Measurements from ENCODE around the gene CHN1.

- no peak for TF ChIP-seq CTCF (conservative IDR thresholded peaks at IDR 0.05 in 1 of 2, IDR thresholded peaks at IDR 0.05 in 1 of 2; ENCODE audit: extremely low read depth in 1 of 2, insufficient read depth in 1 of 2, low read depth in 1 of 2, low read length in 2 of 2)
- TF ChIP-seq EZH2 (IDR thresholded peaks at IDR 0.05; ENCODE audit: borderline replicate concordance, low read length) = no peak
Measured at GRCh38 chr2:174856447-174856846, 148.7 kb downstream of the CHN1 start.

Data from mammary epithelial cell (primary cell).